CD8-positive, alpha-beta memory T cell (primary cell): ENCODE data around the gene UNKL. TPM values are rescaled to one million over a fixed set of nuclear protein-coding genes. Genes with fewer than 3 reads are reported as not detected.

Experiments
- CTCF ChIA-PET: fragments of 350-600 bp; sonication (Branson Sonifier 250); formaldehyde crosslinking; loops from one replicate; lab custom pipeline; 2021; ENCODE audit warnings: antibody characterized with exemption; lab: Charles Lee
- POLR2A ChIA-PET: fragments of 350-600 bp; sonication (Branson Sonifier 250); formaldehyde crosslinking; loops from one replicate; lab custom pipeline; 2021; ENCODE audit warnings: antibody characterized with exemption; lab: Charles Lee
- DNase-seq, 5 donors: peaks; one replicate each; pipeline versions ENCODE4 v3.0.0 to v3.0.0-alpha.2; 2020 to 2022; ENCODE audit warnings: mixed read lengths in 1 of 5
- H3K27ac ChIP-seq: one replicate; pipeline ENCODE4 v1.7.0; 2013; ENCODE audit warnings: low read depth, mild to moderate bottlenecking, low read length, moderate library complexity
- H3K27me3 ChIP-seq: 2 replicates; pipeline ENCODE4 v1.7.0; 2013; ENCODE audit warnings: low read length, mild to moderate bottlenecking; ENCODE audit not compliant: insufficient read depth, poor library complexity, severe bottlenecking
- H3K36me3 ChIP-seq: 2 replicates; pipeline ENCODE4 v1.7.0; 2013; ENCODE audit warnings: mild to moderate bottlenecking, low read length, moderate library complexity; ENCODE audit not compliant: insufficient read depth
- H3K4me1 ChIP-seq: 2 replicates; pipeline ENCODE4 v1.7.0; 2013; ENCODE audit warnings: mild to moderate bottlenecking, low read length, moderate library complexity; ENCODE audit not compliant: insufficient read depth
- H3K4me3 ChIP-seq: 2 replicates; pipeline ENCODE4 v1.7.0; 2013; ENCODE audit warnings: mild to moderate bottlenecking, low read length
- H3K9me3 ChIP-seq: 2 replicates; pipeline ENCODE4 v1.7.0; 2013; ENCODE audit warnings: mild to moderate bottlenecking, low read length
- H3K27ac Mint-ChIP-seq, 8 donors: one replicate each; pipeline ENCODE4 v1.8.0; 2020 to 2021; ENCODE audit warnings: mixed read lengths in 8 of 8, mild to moderate bottlenecking in 6 of 8, inconsistent platforms in 3 of 8, moderate library complexity in 3 of 8
- H3K27me3 Mint-ChIP-seq, 2 donors: one replicate each; pipeline ENCODE4 v1.8.0; 2020 to 2021; ENCODE audit warnings: mixed read lengths in 2 of 2, mild to moderate bottlenecking in 1 of 2, moderate library complexity in 1 of 2
- H3K36me3 Mint-ChIP-seq, 3 donors: one replicate each; pipeline ENCODE4 v1.8.0; 2020 to 2021; ENCODE audit warnings: mixed read lengths in 3 of 3, inconsistent platforms in 1 of 3, mild to moderate bottlenecking in 1 of 3
- H3K4me1 Mint-ChIP-seq, 3 donors: one replicate each; pipeline ENCODE4 v1.8.0; 2020 to 2021; ENCODE audit warnings: mixed read lengths in 3 of 3, inconsistent platforms in 1 of 3, mild to moderate bottlenecking in 1 of 3
- H3K4me3 Mint-ChIP-seq, 7 donors: one replicate each; pipeline ENCODE4 v1.8.0; 2020 to 2021; ENCODE audit warnings: mixed read lengths in 7 of 7, mild to moderate bottlenecking in 6 of 7, moderate library complexity in 4 of 7, inconsistent platforms in 2 of 7
- H3K9me3 Mint-ChIP-seq, 5 donors: one replicate each; pipeline ENCODE4 v1.8.0; 2020 to 2022; ENCODE audit warnings: mixed read lengths in 5 of 5, mild to moderate bottlenecking in 3 of 5, moderate library complexity in 2 of 5, inconsistent platforms in 1 of 5
- polyA plus RNA-seq: library from polyadenylated mRNA; unstranded; fragments of 300-500 nt; fragmentation: Illumina TruSeq; gene quantifications from one replicate; pipeline ENCODE4 v1.2.3, GENCODE V29; 2021
- total RNA-seq, 2 experiments: library from RNA; stranded (reverse); gene quantifications; one replicate each; pipeline ENCODE4 v1.2.3, GENCODE V29; 2021

Gene UNKL
- total and polyA plus RNA-seq, 3 experiments from 2014 or later: 8.1 to 38.0 (median 32.9) TPM

- peaks cover 12 to 42% (median 14%) of the 10 kb centered on the region in 3 donors for H3K4me1 Mint-ChIP-seq
- Histone ChIP-seq H3K27me3 (peaks cover 25% of the 10 kb centered on the region), H3K9me3 (no peaks in the 10 kb centered on the region), H3K36me3 (no peaks in the 10 kb centered on the region), H3K4me1 (peaks cover 27% of the 10 kb centered on the region), H3K27ac (no peak overlapping the region), H3K4me3 (no peak overlapping the region)
- no peaks in the 10 kb centered on the region for H3K36me3 Mint-ChIP-seq
- peak overlapping the region in 2 of 8 donors; percentile 7 to 43 for H3K27ac Mint-ChIP-seq
- no peak for DNase-seq
- H3K9me3 Mint-ChIP-seq: peaks cover 0 to 2% (median 0%) of the 10 kb centered on the region in 5 donors
- POLR2A ChIA-PET: no interaction called here
- CTCF ChIA-PET: interaction anchor here (1.4 to 1.5 kb wide), 2 partner anchors 27 to 30 kb away, joined by 3 to 4 read pairs; no protein-coding TSS in a partner anchor
- peaks cover 3 to 9% of the 10 kb centered on the region in 2 donors for H3K27me3 Mint-ChIP-seq
- H3K4me3 Mint-ChIP-seq: peak overlapping the region in 5 of 7 donors; percentile 13 to 83 (median 47)
Measured at GRCh38 chr16:1335211-1335971, 79.1 kb downstream of the UNKL start.

- Histone ChIP-seq H3K36me3 (no peaks in the 10 kb centered on the region), H3K4me1 (peaks cover 27% of the 10 kb centered on the region), H3K9me3 (no peaks in the 10 kb centered on the region), H3K27ac (no peak overlapping the region), H3K4me3 (no peak overlapping the region), H3K27me3 (peaks cover 25% of the 10 kb centered on the region)
- DNase-seq: no peak
- Mint-ChIP-seq H3K4me1 (peaks cover 12 to 41% (median 14%) of the 10 kb centered on the region in 3 donors), H3K4me3 (peak overlapping the region in 5 of 7 donors; percentile 13 to 74 (median 47)), H3K27ac (peak overlapping the region in 1 of 8 donors; percentile 43), H3K27me3 (peaks cover 3 to 9% of the 10 kb centered on the region in 2 donors), H3K9me3 (peaks cover 0 to 2% (median 0%) of the 10 kb centered on the region in 5 donors), H3K36me3 (no peaks in the 10 kb centered on the region)
- ChIA-PET POLR2A (no interaction called here), CTCF (interaction anchor here (1.4 to 1.5 kb wide), 2 partner anchors 28 to 31 kb away, joined by 3 to 4 read pairs; no protein-coding TSS in a partner anchor)
Measured at GRCh38 chr16:1334739-1335138, 79.8 kb downstream of the UNKL start.

GRCh38 chr16:1333854-1334700 is 80.4 kb downstream of the UNKL start:
- CTCF ChIA-PET: interaction anchor here (1.4 kb wide), 1 partner anchor 28 kb away, joined by 3 read pairs; no protein-coding TSS in a partner anchor
- POLR2A ChIA-PET: interaction anchor here (2.3 kb wide), 1 partner anchor 8 kb away, joined by 13 read pairs; no protein-coding TSS in a partner anchor
- no peaks in the 10 kb centered on the region for H3K9me3 ChIP-seq
- peaks cover 25% of the 10 kb centered on the region for H3K27me3 ChIP-seq
- no peak overlapping the region for H3K27ac Mint-ChIP-seq
- H3K4me3 Mint-ChIP-seq: peak overlapping the region in 3 of 7 donors; percentile 39 to 74 (median 47)
- peaks cover 0 to 2% (median 0%) of the 10 kb centered on the region in 5 donors for H3K9me3 Mint-ChIP-seq
- H3K4me1 Mint-ChIP-seq: peaks cover 12 to 41% (median 14%) of the 10 kb centered on the region in 3 donors
- H3K4me3 ChIP-seq: no peak overlapping the region
- H3K27me3 Mint-ChIP-seq: peaks cover 3 to 9% of the 10 kb centered on the region in 2 donors
- H3K36me3 ChIP-seq: no peaks in the 10 kb centered on the region
- DNase-seq: no peak
- peaks cover 27% of the 10 kb centered on the region for H3K4me1 ChIP-seq
- no peaks in the 10 kb centered on the region for H3K36me3 Mint-ChIP-seq
- no peak overlapping the region for H3K27ac ChIP-seq

GRCh38 chr16:1333149-1333812 is 81.2 kb downstream of the UNKL start, which contains the start of gene BAIAP3:
Gene BAIAP3, plus strand, starts transcription at chr16:1333645. Its CDS starts 4,905 bp downstream, at chr16:1338550.
- no peak within 1 kb of the TSS for H3K27ac ChIP-seq
- H3K9me3 ChIP-seq: no peaks in the 10 kb centered on the region
- peak within 1 kb of the TSS in 6 of 8 donors; percentile 39 to 96 (median 71) for H3K27ac Mint-ChIP-seq
- no peaks in the 10 kb centered on the region for H3K36me3 Mint-ChIP-seq
- no peaks in the 10 kb centered on the region for H3K36me3 ChIP-seq
- peak within 1 kb of the TSS; percentile 80 to 93 (median 83) for H3K4me3 Mint-ChIP-seq
- peak within 1 kb of the TSS; percentile 40 for H3K4me3 ChIP-seq
- DNase-seq: peak in 4 of 5 donors; percentile 45 to 70 (median 52)
- H3K4me1 Mint-ChIP-seq: peaks cover 12 to 41% (median 14%) of the 10 kb centered on the region in 3 donors
- peaks cover 27% of the 10 kb centered on the region for H3K4me1 ChIP-seq
- ChIA-PET CTCF (no interaction called here), POLR2A (interaction anchor here (1.5 to 2.3 kb wide), 3 partner anchors 9 to 19 kb away, joined by 3 to 13 read pairs (median 3); partner anchors contain the start of genes GNPTG and TSR3)
- peaks cover 25% of the 10 kb centered on the region for H3K27me3 ChIP-seq
- peaks cover 0 to 2% (median 0%) of the 10 kb centered on the region in 5 donors for H3K9me3 Mint-ChIP-seq
- peaks cover 3 to 9% of the 10 kb centered on the region in 2 donors for H3K27me3 Mint-ChIP-seq

GRCh38 chr16:1332618-1333148 is 81.8 kb downstream of the UNKL start:
- H3K9me3 Mint-ChIP-seq: peaks cover 0 to 2% (median 0%) of the 10 kb centered on the region in 5 donors
- H3K9me3 ChIP-seq: no peaks in the 10 kb centered on the region
- ChIA-PET CTCF (interaction anchor here (1.2 kb wide), 1 partner anchor 24 kb away, joined by 3 read pairs; the partner anchor contains the start of gene UBE2I), POLR2A (interaction anchor here (1.5 to 2.3 kb wide), 3 partner anchors 10 to 19 kb away, joined by 3 to 13 read pairs (median 3); partner anchors contain the start of genes GNPTG and TSR3)
- H3K27me3 ChIP-seq: peaks cover 25% of the 10 kb centered on the region
- H3K27ac ChIP-seq: no peak overlapping the region
- DNase-seq: no peak
- H3K27me3 Mint-ChIP-seq: peaks cover 3 to 9% of the 10 kb centered on the region in 2 donors
- peak overlapping the region; percentile 40 for H3K4me3 ChIP-seq
- peaks cover 12 to 41% (median 14%) of the 10 kb centered on the region in 3 donors for H3K4me1 Mint-ChIP-seq
- peak overlapping the region; percentile 80 to 93 (median 83) for H3K4me3 Mint-ChIP-seq
- H3K36me3 ChIP-seq: no peaks in the 10 kb centered on the region
- no peaks in the 10 kb centered on the region for H3K36me3 Mint-ChIP-seq
- peak overlapping the region in 6 of 8 donors; percentile 39 to 96 (median 71) for H3K27ac Mint-ChIP-seq
- peaks cover 27% of the 10 kb centered on the region for H3K4me1 ChIP-seq

- POLR2A ChIA-PET: interaction anchor here (0.6 to 2.3 kb wide), 5 partner anchors 10 to 76 kb away, joined by 3 to 13 read pairs (median 3); partner anchors contain the start of genes GNPTG, TSR3 and UBE2I
- H3K4me3 Mint-ChIP-seq: peak overlapping the region; percentile 80 to 93 (median 83)
- H3K27me3 ChIP-seq: peaks cover 25% of the 10 kb centered on the region
Measured at GRCh38 chr16:1331712-1332617, 82.5 kb downstream of the UNKL start.

More at GRCh38 chr16:1331712-1332617, 82.5 kb downstream of the UNKL start:
- peak overlapping the region; percentile 40 for H3K4me3 ChIP-seq
- H3K27ac Mint-ChIP-seq: peak overlapping the region; percentile 57 to 96 (median 88)
- H3K36me3 Mint-ChIP-seq: no peaks in the 10 kb centered on the region
- H3K27ac ChIP-seq: peak overlapping the region; percentile 70
- DNase-seq: peak in 4 of 5 donors; percentile 34 to 82 (median 58)
- H3K4me1 Mint-ChIP-seq: peaks cover 12 to 41% (median 14%) of the 10 kb centered on the region in 3 donors
- H3K4me1 ChIP-seq: peaks cover 27% of the 10 kb centered on the region
- no peaks in the 10 kb centered on the region for H3K9me3 ChIP-seq
- peaks cover 0 to 2% (median 0%) of the 10 kb centered on the region in 5 donors for H3K9me3 Mint-ChIP-seq
- H3K36me3 ChIP-seq: no peaks in the 10 kb centered on the region
- CTCF ChIA-PET: interaction anchor here (1.2 kb wide), 1 partner anchor 23 kb away, joined by 3 read pairs; the partner anchor contains the start of gene UBE2I
- peaks cover 3 to 9% of the 10 kb centered on the region in 2 donors for H3K27me3 Mint-ChIP-seq
